ENCODE measurements around the gene PLPP3. TPM values are rescaled to one million over a fixed set of nuclear protein-coding genes. Genes with fewer than 3 reads are reported as not detected.

PLPP3 gene
- total RNA-seq, 2 experiments from 2014 or later, result not detected

- DNase-seq, result no peak
- no peaks in the 10 kb centered on the region for H3K36me3 Mint-ChIP-seq (ENCODE audit: low read depth)
- CTCF ChIA-PET, result no interaction called here
- H3K4me1 Mint-ChIP-seq (ENCODE audit: low read depth), result no peaks in the 10 kb centered on the region
- H3K4me3 Mint-ChIP-seq, result no peak overlapping the region
- intact Hi-C loops (cut with micrococcal nuclease), result no loop called here
- no peak overlapping the region for H3K27ac Mint-ChIP-seq
- no peaks in the 10 kb centered on the region for H3K9me3 Mint-ChIP-seq
- H3K27me3 Mint-ChIP-seq (ENCODE audit: low read depth), result peaks cover 27% of the 10 kb centered on the region
Observed at GRCh38 chr1:56472860-56473259, 106.5 kb downstream of the PLPP3 start.

GRCh38 chr1:56469640-56470371 lies 109.6 kb downstream of the PLPP3 start:
- CTCF ChIA-PET, result no interaction called here
- H3K9me3 Mint-ChIP-seq, result no peaks in the 10 kb centered on the region
- H3K36me3 Mint-ChIP-seq (ENCODE audit: low read depth), result no peaks in the 10 kb centered on the region
- intact Hi-C loops (cut with micrococcal nuclease), result no loop called here
- no peaks in the 10 kb centered on the region for H3K4me1 Mint-ChIP-seq (ENCODE audit: low read depth)
- H3K27ac Mint-ChIP-seq, result no peak overlapping the region
- DNase-seq, result no peak
- peaks cover 16% of the 10 kb centered on the region for H3K27me3 Mint-ChIP-seq (ENCODE audit: low read depth)
- H3K4me3 Mint-ChIP-seq, result no peak overlapping the region

- H3K36me3 Mint-ChIP-seq (ENCODE audit: low read depth), result no peaks in the 10 kb centered on the region
- H3K27ac Mint-ChIP-seq, result no peak overlapping the region
- CTCF ChIA-PET, result no interaction called here
- no peak for DNase-seq
- intact Hi-C loops (cut with micrococcal nuclease), result no loop called here
- peaks cover 18% of the 10 kb centered on the region for H3K27me3 Mint-ChIP-seq (ENCODE audit: low read depth)
- H3K4me3 Mint-ChIP-seq, result no peak overlapping the region
- H3K9me3 Mint-ChIP-seq, result no peaks in the 10 kb centered on the region
- no peaks in the 10 kb centered on the region for H3K4me1 Mint-ChIP-seq (ENCODE audit: low read depth)
Observed at GRCh38 chr1:56468518-56468917, 110.8 kb downstream of the PLPP3 start.

GRCh38 chr1:56466538-56466937 lies 112.8 kb downstream of the PLPP3 start:
- DNase-seq, result no peak
- CTCF ChIA-PET, result no interaction called here
- Mint-ChIP-seq H3K9me3 (no peaks in the 10 kb centered on the region), H3K4me1 (ENCODE audit: low read depth) (no peaks in the 10 kb centered on the region), H3K36me3 (ENCODE audit: low read depth) (no peaks in the 10 kb centered on the region), H3K4me3 (no peak overlapping the region), H3K27ac (no peak overlapping the region), H3K27me3 (ENCODE audit: low read depth) (peaks cover 11% of the 10 kb centered on the region)
- intact Hi-C loops (cut with micrococcal nuclease), result no loop called here

- H3K27ac Mint-ChIP-seq, result no peak overlapping the region
Observed at GRCh38 chr1:56464294-56464693, 115.1 kb downstream of the PLPP3 start.

GRCh38 chr1:56463376-56463775 lies 116.0 kb downstream of the PLPP3 start:
- Mint-ChIP-seq H3K27me3 (ENCODE audit: low read depth) (peaks cover 7% of the 10 kb centered on the region), H3K9me3 (no peaks in the 10 kb centered on the region), H3K36me3 (ENCODE audit: low read depth) (no peaks in the 10 kb centered on the region), H3K4me3 (no peak overlapping the region), H3K27ac (no peak overlapping the region), H3K4me1 (ENCODE audit: low read depth) (no peaks in the 10 kb centered on the region)
- CTCF ChIA-PET, result no interaction called here
- no peak for DNase-seq
- intact Hi-C loops (cut with micrococcal nuclease), result no loop called here

More at GRCh38 chr1:56464294-56464693, 115.1 kb downstream of the PLPP3 start:
- no peaks in the 10 kb centered on the region for H3K36me3 Mint-ChIP-seq (ENCODE audit: low read depth)
- intact Hi-C loops (cut with micrococcal nuclease), result no loop called here
- no peaks in the 10 kb centered on the region for H3K9me3 Mint-ChIP-seq
- DNase-seq, result no peak
- H3K4me1 Mint-ChIP-seq (ENCODE audit: low read depth), result no peaks in the 10 kb centered on the region
- H3K27me3 Mint-ChIP-seq (ENCODE audit: low read depth), result peaks cover 9% of the 10 kb centered on the region
- no peak overlapping the region for H3K4me3 Mint-ChIP-seq
- CTCF ChIA-PET, result interaction anchor here (0.5 kb wide), 1 partner anchor 1331 kb away, joined by 3 read pairs; no protein-coding TSS in a partner anchor

GRCh38 chr1:56462209-56462608 lies 117.2 kb downstream of the PLPP3 start:
- intact Hi-C loops (cut with micrococcal nuclease), result no loop called here
- CTCF ChIA-PET, result no interaction called here
- Mint-ChIP-seq H3K4me1 (ENCODE audit: low read depth) (no peaks in the 10 kb centered on the region), H3K9me3 (no peaks in the 10 kb centered on the region), H3K4me3 (no peak overlapping the region), H3K36me3 (ENCODE audit: low read depth) (no peaks in the 10 kb centered on the region), H3K27me3 (ENCODE audit: low read depth) (peaks cover 7% of the 10 kb centered on the region), H3K27ac (no peak overlapping the region)
- no peak for DNase-seq

- CTCF ChIA-PET, result no interaction called here
- intact Hi-C loops (cut with micrococcal nuclease), result no loop called here
Observed at GRCh38 chr1:56461158-56462127, 117.9 kb downstream of the PLPP3 start.

GRCh38 chr1:56459260-56459659 lies 120.1 kb downstream of the PLPP3 start:
- no peaks in the 10 kb centered on the region for H3K4me1 Mint-ChIP-seq (ENCODE audit: low read depth)
- no peaks in the 10 kb centered on the region for H3K9me3 Mint-ChIP-seq
- H3K27ac Mint-ChIP-seq, result no peak overlapping the region
- intact Hi-C loops (cut with micrococcal nuclease), result no loop called here
- H3K4me3 Mint-ChIP-seq, result no peak overlapping the region
- H3K27me3 Mint-ChIP-seq (ENCODE audit: low read depth), result no peaks in the 10 kb centered on the region
- DNase-seq, result no peak
- CTCF ChIA-PET, result no interaction called here
- no peaks in the 10 kb centered on the region for H3K36me3 Mint-ChIP-seq (ENCODE audit: low read depth)

More at GRCh38 chr1:56461158-56462127, 117.9 kb downstream of the PLPP3 start:
- Mint-ChIP-seq H3K27ac (no peak overlapping the region), H3K4me3 (no peak overlapping the region), H3K4me1 (ENCODE audit: low read depth) (no peaks in the 10 kb centered on the region), H3K27me3 (ENCODE audit: low read depth) (peaks cover 6% of the 10 kb centered on the region), H3K36me3 (ENCODE audit: low read depth) (no peaks in the 10 kb centered on the region), H3K9me3 (no peaks in the 10 kb centered on the region)
- DNase-seq, result no peak

- no peak overlapping the region for H3K4me3 Mint-ChIP-seq
- H3K36me3 Mint-ChIP-seq (ENCODE audit: low read depth), result no peaks in the 10 kb centered on the region
- no peaks in the 10 kb centered on the region for H3K9me3 Mint-ChIP-seq
- CTCF ChIA-PET, result no interaction called here
- no peak overlapping the region for H3K27ac Mint-ChIP-seq
- no peak for DNase-seq
- H3K4me1 Mint-ChIP-seq (ENCODE audit: low read depth), result no peaks in the 10 kb centered on the region
- no peaks in the 10 kb centered on the region for H3K27me3 Mint-ChIP-seq (ENCODE audit: low read depth)
- intact Hi-C loops (cut with micrococcal nuclease), result no loop called here
Observed at GRCh38 chr1:56457756-56458375, 121.5 kb downstream of the PLPP3 start.

GRCh38 chr1:56456435-56457101 lies 122.8 kb downstream of the PLPP3 start:
- no peak overlapping the region for H3K27ac Mint-ChIP-seq
- CTCF ChIA-PET, result no interaction called here
- no peak overlapping the region for H3K4me3 Mint-ChIP-seq
- DNase-seq, result no peak
- H3K9me3 Mint-ChIP-seq, result no peaks in the 10 kb centered on the region
- H3K4me1 Mint-ChIP-seq (ENCODE audit: low read depth), result no peaks in the 10 kb centered on the region
- no peaks in the 10 kb centered on the region for H3K27me3 Mint-ChIP-seq (ENCODE audit: low read depth)
- intact Hi-C loops (cut with micrococcal nuclease), result no loop called here
- H3K36me3 Mint-ChIP-seq (ENCODE audit: low read depth), result no peaks in the 10 kb centered on the region

- Mint-ChIP-seq H3K36me3 (ENCODE audit: low read depth) (no peaks in the 10 kb centered on the region), H3K4me3 (no peak overlapping the region), H3K27me3 (ENCODE audit: low read depth) (no peaks in the 10 kb centered on the region), H3K27ac (no peak overlapping the region), H3K4me1 (ENCODE audit: low read depth) (no peaks in the 10 kb centered on the region), H3K9me3 (no peaks in the 10 kb centered on the region)
- no peak for DNase-seq
- CTCF ChIA-PET, result no interaction called here
- intact Hi-C loops (cut with micrococcal nuclease), result no loop called here
Observed at GRCh38 chr1:56453417-56454078, 125.8 kb downstream of the PLPP3 start.

Measured in activated naive CD4-positive, alpha-beta T cell treated with anti-CD3 and anti-CD28 coated beads for 36 hours (primary cell).